ENCODE measurements around the gene MRAP2.
"Not testable (repeated sequence)": the region's sequence is repeated elsewhere in the genome, so short reads cannot be mapped to it uniquely, and the experiment has no call there.

The MRAP2 gene

DNA sequence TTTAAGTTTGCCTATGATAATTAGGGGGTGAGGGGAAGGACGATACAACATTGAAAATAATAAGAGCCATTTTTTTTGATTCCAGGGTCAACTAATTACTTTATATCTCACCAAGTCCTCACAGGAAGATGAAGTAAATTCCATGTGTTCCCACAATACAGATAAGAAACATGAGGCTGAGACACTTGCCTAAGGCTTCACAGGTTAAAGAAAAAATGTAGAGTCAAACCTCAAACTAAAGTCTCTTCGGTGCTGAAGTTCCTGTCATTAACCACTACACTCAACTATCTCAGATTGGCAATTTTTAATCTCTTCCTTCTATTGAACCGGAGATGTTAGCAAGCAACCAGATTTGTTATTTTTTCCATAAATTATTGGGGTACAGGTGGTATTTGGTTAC lies 33.0 kb downstream of the MRAP2 start:
- H3K27ac ChIP-seq: no peak overlapping the region

DNA sequence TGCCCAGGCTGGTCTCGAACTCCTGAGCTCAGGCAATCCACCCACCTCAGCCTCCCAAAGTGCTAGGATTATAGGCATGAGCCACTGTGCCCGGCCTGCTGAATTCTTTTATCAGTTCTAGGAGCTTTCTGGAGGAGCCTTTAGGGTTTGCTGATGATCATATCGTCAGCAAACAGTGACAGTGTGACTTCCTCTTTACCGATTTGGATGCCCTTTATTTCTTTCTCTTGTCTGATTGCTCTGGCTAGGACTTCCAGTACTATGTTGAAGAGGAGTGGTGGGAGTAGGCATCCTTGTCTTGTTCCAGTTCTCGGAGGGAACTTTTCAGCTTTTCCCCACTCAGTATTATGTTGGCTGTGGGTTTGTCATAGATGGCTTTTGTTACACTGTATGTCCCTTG lies 35.3 kb downstream of the MRAP2 start:
- not testable (repeated sequence) for H3K4me3 ChIP-seq, H3K27ac ChIP-seq

More for the DNA sequence above, 33.0 kb downstream of the MRAP2 start:
- no peak overlapping the region for H3K4me3 ChIP-seq

DNA sequence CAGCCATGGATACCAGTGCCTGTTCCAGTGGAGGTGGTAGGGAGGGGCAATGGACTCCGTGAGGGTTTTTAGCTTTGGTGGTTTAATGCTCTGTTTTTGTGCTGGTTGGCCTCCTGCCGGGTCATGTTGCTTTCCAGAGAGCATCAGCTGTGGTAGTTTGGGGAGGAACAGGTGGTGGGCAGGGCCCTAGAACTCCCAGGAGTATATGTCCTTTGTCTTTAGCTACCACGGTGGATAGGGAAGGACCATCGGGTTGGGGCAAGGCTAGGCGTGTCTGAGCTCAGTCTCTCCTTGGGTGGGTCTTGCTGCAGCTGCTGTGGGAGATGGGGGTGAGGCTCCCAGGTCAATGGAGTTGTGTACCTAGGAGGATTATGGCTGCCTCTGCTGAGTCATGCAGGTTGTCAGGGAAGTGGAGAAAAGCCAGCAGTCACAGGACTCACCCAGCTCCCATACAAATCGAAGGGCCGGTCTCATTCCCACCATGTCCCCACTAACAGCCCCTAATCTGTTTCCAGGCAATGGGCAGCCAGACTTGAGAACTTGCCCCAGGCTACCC lies 38.9 kb downstream of the MRAP2 start:
- H3K27ac ChIP-seq: no peak overlapping the region
- no peak overlapping the region for H3K4me3 ChIP-seq

DNA sequence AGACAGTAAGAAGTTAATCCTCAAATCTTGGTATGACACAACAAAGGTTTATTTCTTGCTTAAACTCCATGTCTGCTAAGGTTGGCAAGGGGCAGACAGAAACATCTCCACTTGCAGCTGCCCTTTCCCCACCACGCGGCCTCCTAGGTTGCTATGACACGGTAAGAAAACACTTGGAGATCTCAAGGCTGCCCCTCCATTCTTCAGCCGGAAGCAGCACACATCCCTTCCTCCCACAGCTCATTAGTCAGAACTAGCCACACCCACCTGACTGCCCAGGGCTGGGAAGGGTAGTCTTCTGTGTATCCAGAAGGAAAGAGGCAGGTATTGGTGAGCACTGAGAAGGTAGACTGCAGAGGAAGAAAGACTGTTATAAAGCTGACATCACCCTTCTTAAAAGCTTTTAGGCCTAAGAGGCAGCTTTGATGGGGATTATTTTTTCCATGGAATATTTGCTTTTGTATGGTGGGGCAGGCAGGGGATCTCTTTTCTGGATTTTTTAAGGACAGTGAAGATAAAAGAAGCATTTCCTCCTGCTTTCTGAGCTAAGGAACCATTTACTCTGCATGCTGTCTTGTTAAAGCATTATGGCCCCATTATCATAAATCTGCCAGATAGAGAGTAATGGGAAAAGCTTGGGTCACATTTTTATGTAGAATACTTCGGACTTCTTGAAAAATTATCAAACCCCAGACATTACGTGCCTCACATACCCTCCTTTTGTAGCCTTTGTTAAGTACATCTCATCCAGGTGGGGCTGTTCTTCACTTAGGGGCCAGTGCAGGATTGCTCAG lies 41.6 kb downstream of the MRAP2 start:
- no peak overlapping the region for H3K4me3 ChIP-seq
- no peak overlapping the region for H3K27ac ChIP-seq

DNA sequence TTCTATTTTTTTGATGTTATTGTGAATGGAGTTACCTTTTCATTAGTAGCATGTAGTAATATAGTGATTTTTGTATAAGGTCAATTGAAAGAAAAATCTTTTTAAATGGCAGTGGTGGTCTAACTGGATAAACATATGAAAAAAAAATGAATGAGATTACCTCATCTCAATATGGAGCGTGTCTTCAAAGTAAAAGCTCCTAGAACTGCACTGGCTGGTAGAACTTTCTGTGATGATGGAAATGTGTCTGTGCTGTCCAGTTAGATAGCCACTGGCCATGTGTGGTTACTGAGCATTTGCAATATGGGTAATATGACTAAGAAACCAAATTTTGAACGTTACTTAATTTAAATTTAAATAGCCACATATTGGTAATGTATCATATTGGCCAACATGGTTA lies 44.1 kb downstream of the MRAP2 start:
- no peak overlapping the region for H3K4me3 ChIP-seq
- no peak overlapping the region for H3K27ac ChIP-seq

DNA sequence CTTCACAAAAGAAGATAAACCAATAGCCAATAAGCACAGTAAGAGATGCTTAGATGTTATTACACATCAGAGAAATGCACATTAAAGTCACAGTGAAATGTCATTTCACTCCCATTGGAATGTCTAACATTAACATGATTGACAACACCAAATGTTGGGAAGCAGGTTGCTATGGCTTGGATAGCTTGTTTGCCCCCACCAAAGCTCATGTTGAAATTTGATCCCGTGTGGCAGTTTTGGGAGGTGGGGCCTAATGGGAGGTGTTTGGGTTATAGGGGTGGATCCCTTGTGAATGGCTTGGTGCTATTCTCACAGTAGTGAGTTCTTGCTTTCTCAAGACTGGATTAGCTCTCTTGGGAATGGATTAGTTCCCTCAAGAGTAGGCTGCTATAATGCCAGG lies 44.8 kb downstream of the MRAP2 start:
- no peak overlapping the region for H3K27ac ChIP-seq
- H3K4me3 ChIP-seq: no peak overlapping the region

DNA sequence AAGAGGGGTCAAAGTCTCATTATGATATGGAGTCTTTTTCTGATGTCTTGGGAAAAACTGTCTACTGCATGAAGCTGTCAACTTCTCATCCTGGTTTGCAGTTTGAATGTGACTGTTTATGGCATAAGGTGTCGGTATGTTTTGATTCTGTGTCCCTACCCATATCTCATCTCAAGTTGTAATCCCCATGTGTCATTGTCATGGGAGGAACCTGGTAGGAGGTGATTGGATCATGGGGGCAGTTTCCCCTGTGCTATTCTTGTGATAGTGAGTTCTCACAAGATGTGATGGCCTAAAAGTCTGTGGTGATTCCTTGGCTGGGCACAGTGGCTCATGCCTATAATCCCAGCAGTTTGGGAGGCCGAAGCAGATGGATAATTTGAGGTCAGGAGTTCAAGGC lies 47.6 kb downstream of the MRAP2 start:
- no peak overlapping the region for H3K27ac ChIP-seq
- no peak overlapping the region for H3K4me3 ChIP-seq

DNA sequence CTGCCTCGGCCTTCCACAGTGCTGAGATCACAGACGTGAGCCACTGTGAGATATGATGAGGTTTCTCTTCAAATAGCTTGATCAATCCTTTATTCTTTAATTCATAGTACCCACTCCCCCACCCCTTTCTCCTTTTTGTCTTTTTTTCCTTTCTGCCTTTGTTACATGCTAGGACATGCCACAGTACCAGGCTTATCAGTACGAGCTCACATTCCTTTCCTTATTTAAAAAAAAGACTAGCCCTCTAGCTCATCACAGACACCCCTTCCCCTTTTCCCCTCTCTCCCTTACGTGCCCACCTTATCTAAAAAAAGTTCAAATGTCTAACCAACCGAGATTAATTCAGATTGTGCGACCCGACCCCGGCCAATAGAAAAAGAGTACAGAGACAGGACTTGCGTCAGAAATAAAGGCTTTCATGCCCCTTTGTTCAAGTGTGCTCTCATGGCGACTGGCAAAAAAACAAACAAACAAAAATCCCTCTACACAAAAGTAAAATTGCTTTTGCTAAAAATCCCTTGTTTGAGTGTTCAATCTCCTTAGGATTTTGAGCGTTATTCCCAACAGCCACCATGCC lies 49.2 kb downstream of the MRAP2 start:
- Histone ChIP-seq H3K27ac (no peak overlapping the region), H3K4me3 (no peak overlapping the region)

DNA sequence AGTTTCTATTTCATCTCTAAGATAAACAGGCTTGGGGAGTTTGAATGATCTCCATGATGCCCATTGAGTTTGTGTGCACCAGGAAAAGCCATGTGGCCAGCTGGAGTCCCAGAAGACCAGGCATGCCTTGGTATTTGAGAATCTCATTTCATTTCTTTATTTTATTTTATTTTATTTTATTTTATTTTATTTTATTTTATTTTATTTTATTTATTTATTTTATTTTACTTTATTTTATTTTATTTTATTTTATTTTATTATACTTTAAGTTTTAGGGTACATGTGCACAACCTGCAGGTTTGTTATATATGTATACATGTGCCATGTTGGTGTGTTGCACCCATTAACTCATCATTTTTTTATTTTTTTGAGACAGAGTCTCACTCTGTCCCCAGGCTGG lies 51.1 kb downstream of the MRAP2 start:
- H3K4me3 ChIP-seq, H3K27ac ChIP-seq: not testable (repeated sequence)

DNA sequence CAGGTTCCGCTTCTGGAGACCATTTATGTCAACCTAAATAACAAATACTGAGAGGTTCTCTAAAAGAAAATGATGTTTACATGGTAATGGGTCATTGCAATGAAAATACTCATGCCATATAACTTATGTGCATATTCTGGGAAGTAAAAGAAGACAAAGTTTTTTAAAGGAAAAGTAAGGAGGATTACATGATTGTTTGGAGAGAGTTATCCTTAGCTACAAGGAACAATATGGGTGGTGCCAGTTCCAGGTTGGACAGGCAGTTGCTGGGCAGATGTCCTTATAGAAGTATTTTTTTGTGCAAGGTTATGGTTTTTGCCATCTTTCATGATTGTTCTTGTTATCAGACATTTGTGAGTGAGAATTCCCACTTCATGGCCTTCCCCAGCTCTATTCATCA lies 52.5 kb downstream of the MRAP2 start:
- H3K27ac ChIP-seq: no peak overlapping the region
- no peak overlapping the region for H3K4me3 ChIP-seq

DNA sequence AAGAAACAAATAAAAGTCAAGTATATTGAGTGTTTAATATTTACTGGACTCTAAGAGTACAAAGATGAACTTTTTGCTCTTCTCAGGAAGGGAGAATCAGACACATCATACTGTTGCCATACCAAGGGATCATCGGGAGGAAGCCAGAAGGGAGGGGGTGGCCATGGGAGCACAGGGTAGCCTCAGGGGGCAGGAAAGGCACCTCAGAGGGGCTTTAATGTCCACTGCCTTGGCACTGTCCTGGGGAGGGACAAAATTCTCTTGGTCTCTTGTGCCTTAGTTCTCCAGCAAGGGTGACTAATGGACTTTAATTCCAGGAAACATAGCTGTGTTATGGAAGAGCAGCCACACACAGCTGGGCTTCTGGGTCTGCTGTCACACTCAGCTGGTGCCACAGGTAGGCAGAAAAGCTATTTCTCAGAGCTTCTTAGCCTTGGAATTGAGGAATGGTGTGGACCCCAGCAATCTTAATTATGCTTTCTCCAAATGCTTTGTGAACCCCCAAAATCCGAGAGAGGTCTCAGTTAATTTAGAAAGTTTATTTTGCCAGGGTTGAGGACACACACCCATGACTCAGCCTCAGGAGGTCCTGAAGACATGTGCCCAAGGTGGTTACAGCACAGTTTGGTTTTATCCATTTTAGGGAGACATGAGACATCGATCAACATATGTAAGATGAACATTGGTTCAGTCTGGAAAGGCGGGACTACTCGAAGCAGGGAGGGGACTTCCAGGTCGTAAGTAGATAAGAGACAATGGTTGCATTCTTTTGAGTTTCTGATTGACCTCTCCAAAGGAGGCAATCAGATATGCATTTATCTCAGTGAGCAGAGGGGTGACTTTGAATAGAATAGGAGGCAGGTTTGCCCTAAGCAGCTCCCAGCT lies 53.2 kb downstream of the MRAP2 start:
- Histone ChIP-seq H3K4me3 (no peak overlapping the region), H3K27ac (no peak overlapping the region)

DNA sequence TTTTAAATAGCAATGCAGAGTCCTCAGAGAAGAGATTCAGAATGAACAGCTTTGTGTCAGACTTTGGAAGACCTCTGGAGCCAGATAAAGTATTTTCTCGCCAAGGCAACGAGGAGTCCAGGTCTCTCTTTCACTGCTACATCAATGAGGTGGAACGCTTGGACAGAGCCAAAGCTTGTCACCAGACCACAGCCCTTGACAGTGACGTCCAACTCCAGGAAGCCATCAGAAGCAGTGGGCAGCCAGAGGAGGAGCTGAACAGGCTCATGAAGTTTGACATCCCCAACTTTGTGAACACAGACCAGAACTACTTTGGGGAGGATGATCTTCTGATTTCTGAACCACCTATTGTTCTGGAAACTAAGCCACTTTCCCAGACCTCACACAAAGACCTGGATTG lies 55.5 kb downstream of the MRAP2 start:
- no peak overlapping the region for H3K27ac ChIP-seq
- H3K4me3 ChIP-seq: no peak overlapping the region

DNA sequence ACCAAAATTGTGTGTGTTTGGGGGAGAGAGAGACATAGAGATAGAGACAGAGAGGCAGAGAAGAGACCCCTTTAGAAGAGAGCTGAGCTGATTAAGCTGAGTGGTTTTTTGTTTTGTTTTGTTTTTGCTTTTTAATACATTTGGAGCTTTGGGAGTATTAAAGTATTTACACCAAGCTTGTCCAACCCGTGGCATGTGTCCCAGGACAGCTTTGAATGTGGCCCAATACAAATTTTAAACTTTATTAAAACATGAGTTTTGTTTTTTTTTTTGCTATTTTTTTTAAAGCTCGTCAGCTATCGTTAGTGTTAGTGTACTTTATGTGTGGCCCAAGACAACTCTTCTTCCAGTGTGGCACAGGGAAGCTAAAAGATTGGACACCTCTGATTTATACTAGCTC lies 56.0 kb downstream of the MRAP2 start:
- H3K4me3 ChIP-seq: no peak overlapping the region
- no peak overlapping the region for H3K27ac ChIP-seq

DNA sequence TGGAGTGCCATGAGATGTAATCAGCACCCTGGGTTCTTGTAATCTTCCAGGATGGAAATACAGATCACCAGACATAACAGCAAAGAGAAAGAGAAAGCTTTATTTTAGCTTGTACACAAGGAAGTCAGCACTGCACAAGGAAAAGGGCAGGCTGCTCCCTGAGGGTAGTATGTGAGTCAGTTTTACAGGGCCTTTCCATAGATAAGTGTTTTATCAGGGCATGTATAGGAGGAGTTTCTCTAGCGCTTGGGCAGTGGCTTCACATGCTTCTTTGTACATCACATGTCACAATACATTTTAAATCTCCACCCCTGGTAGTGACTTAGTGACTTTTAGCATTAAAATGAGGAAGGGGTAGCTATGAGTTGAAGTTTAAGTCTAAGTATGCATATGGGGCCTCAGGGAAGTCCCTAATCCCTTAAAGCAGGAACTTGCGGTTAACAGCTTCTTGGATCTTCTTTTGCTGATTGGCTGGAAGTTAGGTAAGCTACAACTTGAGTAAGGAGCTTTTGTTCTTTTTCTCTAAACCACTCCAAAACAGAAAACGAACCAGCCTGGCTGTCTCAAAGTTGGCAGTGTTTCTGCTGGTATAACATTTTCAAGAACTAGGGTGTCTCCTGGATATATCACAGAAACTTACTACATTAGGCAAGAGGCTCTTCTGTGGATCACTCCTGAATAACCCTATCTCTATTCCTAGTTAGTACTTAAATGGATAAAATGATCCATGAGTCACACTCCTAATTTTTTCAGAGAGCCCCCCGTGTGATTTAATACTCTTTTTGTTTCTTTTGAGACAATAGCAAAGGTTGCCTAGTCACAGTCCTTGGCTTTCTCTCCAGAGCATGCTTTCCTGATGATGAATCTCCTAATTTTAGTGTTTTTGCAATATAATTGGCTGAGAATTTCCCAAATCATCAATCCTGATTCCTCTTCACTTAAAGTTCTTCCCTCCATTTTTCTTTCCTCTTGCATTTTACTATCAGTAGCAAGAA lies 60.2 kb downstream of the MRAP2 start:
- Histone ChIP-seq H3K4me3 (no peak overlapping the region), H3K27ac (no peak overlapping the region)

DNA sequence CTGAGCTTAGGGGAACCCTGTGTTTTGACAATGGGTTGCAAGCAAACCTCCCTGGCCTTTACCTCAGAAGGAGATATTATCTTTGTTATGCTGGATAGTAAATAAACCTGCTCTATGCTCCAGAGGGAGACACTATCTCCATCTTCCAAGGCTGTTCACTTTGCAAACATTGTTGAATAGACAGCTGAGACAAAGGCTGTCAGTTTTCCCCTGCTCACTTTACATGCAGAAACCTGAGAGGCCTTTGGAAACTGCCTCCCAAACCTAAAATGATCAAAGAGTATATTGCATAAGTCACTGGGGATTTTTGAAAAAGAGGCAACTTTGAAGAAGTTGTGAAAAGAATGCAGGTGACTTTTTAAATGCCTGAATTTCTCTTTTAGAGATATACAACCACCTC lies 61.6 kb downstream of the MRAP2 start:
- H3K27ac ChIP-seq: no peak overlapping the region
- H3K4me3 ChIP-seq: no peak overlapping the region

DNA sequence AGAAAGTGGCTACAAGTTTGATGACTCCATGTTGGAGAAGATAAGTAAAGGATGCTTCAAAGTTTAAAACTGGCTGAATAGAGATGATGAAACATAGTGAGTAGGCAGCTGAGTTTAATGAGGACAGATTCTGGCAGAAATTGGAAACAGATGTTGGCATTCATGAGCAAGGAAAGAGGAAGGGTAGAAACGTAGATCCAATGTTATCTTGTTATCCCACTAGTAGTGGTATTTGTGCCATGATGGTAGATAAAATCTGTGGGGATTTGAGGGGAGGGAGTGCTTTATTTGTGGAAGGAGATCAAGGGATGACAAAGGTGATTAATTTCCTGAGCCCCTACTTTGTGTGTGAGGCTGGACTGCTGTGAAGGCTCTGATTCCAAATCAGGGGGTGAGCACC lies 69.5 kb downstream of the MRAP2 start:
- no peak overlapping the region for H3K4me3 ChIP-seq

DNA sequence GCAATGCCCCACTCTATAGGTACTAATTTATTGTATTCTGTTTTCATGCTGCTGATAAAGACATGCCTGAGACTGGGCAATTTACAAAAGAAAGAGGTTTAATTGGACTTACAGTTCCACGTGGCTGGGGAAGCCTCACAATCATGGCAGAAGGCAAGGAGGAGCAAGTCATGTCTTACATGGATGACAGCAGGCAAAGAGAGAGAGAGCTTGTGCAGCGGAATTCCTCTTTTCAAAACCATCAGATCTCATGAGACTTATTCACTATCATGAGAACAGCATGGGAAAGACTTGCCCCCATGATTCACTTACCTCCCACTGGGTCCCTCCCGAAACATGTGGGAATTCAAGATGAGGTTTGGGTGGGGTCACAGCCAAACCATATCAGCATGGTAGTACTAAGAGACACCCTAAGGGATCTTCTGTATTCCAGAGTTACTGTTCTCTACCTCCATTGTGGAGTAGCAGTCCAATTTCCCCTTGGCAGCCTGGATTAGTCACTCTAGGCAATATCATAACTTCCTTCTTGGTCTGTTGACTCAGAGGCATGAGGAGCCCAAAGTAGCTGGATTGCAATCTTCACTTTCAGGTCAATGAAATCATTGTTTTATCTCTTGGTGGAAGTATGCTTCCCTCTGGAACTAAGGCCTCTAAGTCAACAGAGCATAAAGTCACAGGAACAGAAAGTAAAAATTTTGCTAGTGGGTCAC lies 71.8 kb downstream of the MRAP2 start:
- not testable (repeated sequence) for H3K27ac ChIP-seq, H3K4me3 ChIP-seq

More for the DNA sequence above, 69.5 kb downstream of the MRAP2 start:
- H3K27ac ChIP-seq: no peak overlapping the region

DNA sequence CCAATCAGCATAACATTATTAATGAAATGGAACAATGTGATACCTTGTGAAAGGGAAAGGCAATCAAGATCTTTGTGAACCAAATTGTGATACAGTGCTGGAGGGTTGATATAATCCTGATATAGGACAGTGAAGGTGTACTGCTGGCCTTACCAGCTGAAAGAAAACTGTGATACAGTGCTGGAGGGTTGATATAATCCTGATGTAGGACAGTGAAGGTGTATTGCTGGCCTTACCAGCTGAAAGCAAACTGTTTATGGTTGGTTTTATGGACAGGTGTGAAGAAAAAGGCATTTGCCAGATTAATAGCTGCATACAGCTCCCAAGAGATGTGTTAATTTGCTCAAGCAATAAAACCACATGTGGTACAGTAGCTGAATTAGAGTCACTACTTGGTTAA lies 73.9 kb downstream of the MRAP2 start:
- Histone ChIP-seq H3K27ac (no peak overlapping the region), H3K4me3 (no peak overlapping the region)

DNA sequence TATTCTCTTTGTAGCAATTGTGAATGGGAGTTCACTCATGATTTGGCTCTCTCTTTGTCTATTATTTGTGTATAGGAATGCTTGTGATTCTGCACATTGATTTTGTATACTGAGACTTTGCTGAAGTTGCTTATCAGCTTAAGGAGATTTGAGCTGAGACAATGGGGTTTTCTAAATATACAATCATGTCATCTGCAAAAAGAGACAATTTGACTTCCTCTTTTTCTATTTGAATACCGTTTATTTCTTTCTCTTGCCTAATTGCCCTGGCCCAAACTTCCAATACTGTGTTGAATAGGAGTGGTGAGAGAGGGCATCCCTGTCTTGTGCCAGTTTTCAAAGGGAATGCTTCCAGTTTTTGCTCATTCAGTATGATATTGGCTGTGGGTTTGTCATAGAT lies 77.8 kb downstream of the MRAP2 start:
- not testable (repeated sequence) for H3K4me3 ChIP-seq, H3K27ac ChIP-seq
